HS-27A (cell line): ENCODE data around the gene TOX4.
"Not testable (repeated sequence)": the region's sequence is repeated elsewhere in the genome, so short reads cannot be mapped to it uniquely, and the experiment has no call there.

Experiments
- DNase-seq: peaks from one replicate; pipeline ENCODE4 v3.0.0-alpha.2; 2012; ENCODE audit warnings: low read depth, missing footprints

Gene TOX4

GRCh38 chr14:21535545-21536417, 58.8 kb downstream of the TOX4 start:
- no peak for DNase-seq

- no peak for DNase-seq
Observed at GRCh38 chr14:21536418-21537089, 59.6 kb downstream of the TOX4 start.

GRCh38 chr14:21537090-21537424, 60.1 kb downstream of the TOX4 start:
- no peak for DNase-seq

GRCh38 chr14:21539189-21539940, 62.4 kb downstream of the TOX4 start:
- no peak for DNase-seq

GRCh38 chr14:21541413-21542074, 64.5 kb downstream of the TOX4 start:
- no peak for DNase-seq

- no peak for DNase-seq
Observed at GRCh38 chr14:21543521-21543960, 66.5 kb downstream of the TOX4 start.

GRCh38 chr14:21543963-21544362, 67.0 kb downstream of the TOX4 start:
- no peak for DNase-seq

- not testable (repeated sequence) for DNase-seq
Observed at GRCh38 chr14:21544588-21544987, 67.6 kb downstream of the TOX4 start.
